HG03558 (cell line): ENCODE measurements around the gene PLCB1.

ENCODE experiments used
- ATAC-seq: cut with Tn5 transposase; IDR thresholded peaks from one replicate; pipeline ENCODE4 v1.9.1; 2021; ENCODE audit warnings: moderate number of reproducible peaks; ENCODE audit not compliant: unreplicated experiment; ENCODE audit errors: extremely low read depth

Gene PLCB1

GRCh38 chr20:8782804-8783203 is 650.7 kb downstream of the PLCB1 start:
- no peak for ATAC-seq

- ATAC-seq = no peak
These were observed 651.7 kb downstream of the PLCB1 start for GRCh38 chr20:8783734-8784133.

- ATAC-seq = no peak
These were observed 654.3 kb downstream of the PLCB1 start for GRCh38 chr20:8786383-8786782.

GRCh38 chr20:8787090-8787489 is 655.0 kb downstream of the PLCB1 start:
- no peak for ATAC-seq

- no peak for ATAC-seq
These were observed 656.2 kb downstream of the PLCB1 start for GRCh38 chr20:8788275-8788674.

- ATAC-seq = no peak
These were observed 656.8 kb downstream of the PLCB1 start for GRCh38 chr20:8788831-8789230.

GRCh38 chr20:8790442-8791074 is 658.5 kb downstream of the PLCB1 start:
- ATAC-seq = no peak

GRCh38 chr20:8795404-8795803 is 663.3 kb downstream of the PLCB1 start:
- no peak for ATAC-seq

- ATAC-seq = no peak
These were observed 664.1 kb downstream of the PLCB1 start for GRCh38 chr20:8796088-8796660.

GRCh38 chr20:8798505-8798904 is 666.4 kb downstream of the PLCB1 start:
- ATAC-seq = no peak

GRCh38 chr20:8800089-8800488 is 668.0 kb downstream of the PLCB1 start:
- no peak for ATAC-seq

GRCh38 chr20:8801686-8802085 is 669.6 kb downstream of the PLCB1 start:
- ATAC-seq = no peak

GRCh38 chr20:8803065-8803464 is 671.0 kb downstream of the PLCB1 start:
- ATAC-seq = no peak

GRCh38 chr20:8803941-8804340 is 671.9 kb downstream of the PLCB1 start:
- no peak for ATAC-seq

- no peak for ATAC-seq
These were observed 673.8 kb downstream of the PLCB1 start for GRCh38 chr20:8805737-8806442.

GRCh38 chr20:8807480-8808201 is 675.6 kb downstream of the PLCB1 start:
- no peak for ATAC-seq

GRCh38 chr20:8808202-8808535 is 676.1 kb downstream of the PLCB1 start:
- no peak for ATAC-seq

- ATAC-seq = no peak
These were observed 677.3 kb downstream of the PLCB1 start for GRCh38 chr20:8809107-8809953.

- no peak for ATAC-seq
These were observed 679.9 kb downstream of the PLCB1 start for GRCh38 chr20:8811801-8812594.

GRCh38 chr20:8812817-8813216 is 680.8 kb downstream of the PLCB1 start:
- no peak for ATAC-seq
